ENCODE data around the gene APBB2.

Gene APBB2

DNA sequence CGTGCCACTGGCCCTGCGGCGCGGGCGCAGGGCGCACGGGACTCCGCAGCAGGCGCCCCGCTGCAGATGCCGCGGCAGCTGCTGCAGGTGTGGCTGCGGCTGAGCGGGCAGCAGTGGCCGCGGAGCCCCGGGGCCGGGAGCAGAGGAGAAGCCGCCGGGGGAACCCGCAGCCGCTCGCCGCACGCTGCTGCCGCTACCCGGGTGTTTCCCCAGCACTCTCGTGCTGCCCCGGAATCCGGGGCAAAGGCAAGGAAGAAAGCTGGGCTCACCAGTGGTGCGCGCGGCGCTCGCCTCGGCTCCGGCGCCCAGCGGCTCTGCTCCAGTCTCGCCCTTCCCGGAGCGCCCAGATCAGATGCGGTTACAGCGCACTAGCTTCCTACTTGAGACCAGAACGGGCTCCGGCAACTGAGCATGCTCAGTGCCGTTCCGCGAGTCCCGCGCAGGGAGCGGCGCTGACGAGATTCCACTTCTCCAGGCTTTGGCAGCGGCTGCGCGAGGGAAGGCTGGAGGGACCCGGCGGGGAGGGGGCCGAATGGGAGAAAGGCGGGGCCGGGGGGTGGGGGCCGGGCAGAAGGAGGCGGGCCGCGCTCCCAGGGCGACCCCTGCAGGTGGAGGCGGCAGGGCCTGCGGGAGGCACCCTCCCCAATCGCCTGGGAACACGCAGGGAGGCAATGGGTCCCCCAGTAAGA lies at the start of gene APBB2:
APBB2 (minus strand) TSS at position 407 of the 689 bp plus-strand sequence. CDS start 181,288 bp downstream, outside the sequence.
- DNase-seq (ENCODE audit: low read depth, low spot score): peak; percentile 98

DNA sequence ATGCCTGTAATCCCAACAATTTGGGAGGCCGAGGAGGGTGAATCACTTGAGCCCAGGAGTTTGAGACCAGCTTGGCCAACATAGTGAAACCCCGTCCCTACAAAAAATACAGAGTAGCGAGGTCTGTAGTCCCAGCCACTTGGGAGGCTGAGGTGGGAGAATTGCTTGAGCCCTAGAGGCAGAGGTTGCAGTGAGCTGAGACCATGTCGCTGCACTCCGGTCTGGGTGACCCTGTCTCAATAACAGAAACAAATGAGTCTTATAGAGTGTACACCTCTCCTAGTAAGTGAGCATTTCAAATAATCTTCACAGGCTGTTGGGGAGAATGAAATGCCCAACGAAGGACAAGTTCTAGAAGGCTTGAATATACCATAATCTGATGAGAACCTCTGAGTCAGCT lies 47.9 kb upstream of the APBB2 start:
- DNase-seq (ENCODE audit: low read depth, low spot score): no peak

DNA sequence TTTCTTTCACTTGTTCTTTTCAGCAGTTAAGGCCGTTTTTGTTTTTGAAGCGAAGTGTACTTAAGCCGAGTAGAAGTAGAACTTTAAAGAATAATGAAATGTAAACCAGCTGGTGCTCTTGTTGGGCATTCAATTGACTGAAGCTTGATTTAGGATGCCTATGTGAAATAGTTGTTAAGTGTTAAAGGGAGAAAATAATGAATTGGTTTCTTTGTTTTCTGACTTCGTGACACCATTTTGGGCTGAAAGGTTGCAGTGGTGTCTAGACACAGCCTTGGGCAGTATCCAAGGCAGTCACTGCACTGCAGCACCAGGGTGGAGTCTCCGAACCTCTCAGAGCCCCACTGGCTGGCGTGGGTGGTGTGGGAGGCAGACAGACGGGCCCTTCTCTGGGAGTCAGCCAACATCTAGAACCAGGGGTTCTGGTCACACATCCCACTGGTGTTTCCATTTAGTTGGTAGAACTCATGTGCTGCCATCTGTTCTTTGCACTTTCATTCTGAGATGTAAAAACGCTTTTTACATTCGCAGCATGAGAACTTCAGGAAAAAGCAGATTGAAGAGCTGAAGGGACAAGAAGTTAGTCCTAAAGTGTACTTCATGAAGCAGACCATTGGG lies 45.9 kb upstream of the APBB2 start:
- no peak for DNase-seq (ENCODE audit: low read depth, low spot score)

DNA sequence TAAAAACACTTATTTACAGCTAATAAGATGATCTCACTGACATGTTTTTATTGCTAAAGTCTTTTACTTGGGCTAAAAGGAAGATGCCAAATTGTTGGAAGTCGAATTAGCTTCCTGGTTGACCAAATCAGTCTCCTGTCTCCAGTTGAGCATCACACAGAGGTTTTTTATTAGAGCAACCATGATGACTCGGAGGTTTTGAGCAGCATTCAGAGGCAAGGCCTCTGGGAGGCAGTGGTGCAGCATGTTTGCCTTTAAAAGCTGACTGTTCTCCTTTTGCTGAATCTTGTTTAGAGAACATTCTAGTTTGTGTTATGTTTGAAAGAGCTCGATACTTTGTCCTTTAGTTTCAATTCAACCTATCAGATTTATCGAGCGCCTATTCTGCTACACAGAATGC lies 44.4 kb upstream of the APBB2 start:
- peak; percentile 64 for DNase-seq (ENCODE audit: low read depth, low spot score)

DNA sequence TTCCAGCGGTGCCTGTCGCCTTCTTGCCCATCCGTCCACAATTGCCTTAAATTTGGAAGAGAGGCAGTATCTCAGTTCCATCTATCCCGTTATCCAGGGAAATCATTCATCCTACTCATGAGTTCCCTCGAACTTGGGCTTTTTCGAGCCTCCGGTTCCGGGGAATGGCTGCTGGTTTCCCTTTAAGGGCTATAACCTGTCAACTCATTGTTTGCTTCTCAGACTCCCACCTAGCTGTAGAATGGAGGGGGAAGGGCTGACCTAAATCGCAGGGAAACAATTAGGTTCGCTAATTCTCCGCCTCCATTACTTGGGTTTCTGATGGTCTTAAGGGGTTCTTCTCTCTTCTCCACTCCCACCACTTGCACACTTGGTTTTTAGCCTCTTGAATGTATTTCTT lies 43.6 kb upstream of the APBB2 start:
- DNase-seq (ENCODE audit: low read depth, low spot score): peak; percentile 42

DNA sequence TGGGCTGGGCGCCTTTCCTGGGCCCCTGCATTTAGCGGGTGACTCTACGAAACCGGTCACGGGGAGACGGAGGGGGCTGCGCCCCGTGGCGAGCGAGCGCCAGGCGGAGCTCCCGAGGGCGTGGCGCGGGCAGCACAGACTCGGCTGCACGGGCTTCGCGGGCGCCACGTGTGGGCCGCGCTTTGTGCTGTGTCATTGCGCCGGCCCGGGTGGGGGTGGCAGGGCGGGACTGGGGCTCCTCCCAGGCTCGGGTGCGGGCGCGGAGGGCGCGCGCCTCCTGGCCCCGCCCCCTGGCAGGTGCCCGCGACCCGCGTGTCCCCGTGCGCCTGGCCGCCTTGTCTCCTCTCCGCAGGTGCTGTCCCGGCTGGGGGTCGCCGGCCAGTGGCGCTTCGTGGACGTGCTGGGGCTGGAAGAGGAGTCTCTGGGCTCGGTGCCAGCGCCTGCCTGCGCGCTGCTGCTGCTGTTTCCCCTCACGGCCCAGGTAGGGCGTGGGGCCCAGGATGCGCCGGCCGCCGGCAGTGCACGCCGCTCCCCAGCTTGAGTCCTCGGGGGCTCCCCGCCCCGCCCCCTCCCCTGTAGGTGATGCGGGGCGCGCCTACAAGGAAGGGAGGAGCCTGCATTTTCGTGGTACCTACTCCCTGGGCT lies 43.0 kb upstream of the APBB2 start:
- peak; percentile 43 for DNase-seq (ENCODE audit: low read depth, low spot score)

DNA sequence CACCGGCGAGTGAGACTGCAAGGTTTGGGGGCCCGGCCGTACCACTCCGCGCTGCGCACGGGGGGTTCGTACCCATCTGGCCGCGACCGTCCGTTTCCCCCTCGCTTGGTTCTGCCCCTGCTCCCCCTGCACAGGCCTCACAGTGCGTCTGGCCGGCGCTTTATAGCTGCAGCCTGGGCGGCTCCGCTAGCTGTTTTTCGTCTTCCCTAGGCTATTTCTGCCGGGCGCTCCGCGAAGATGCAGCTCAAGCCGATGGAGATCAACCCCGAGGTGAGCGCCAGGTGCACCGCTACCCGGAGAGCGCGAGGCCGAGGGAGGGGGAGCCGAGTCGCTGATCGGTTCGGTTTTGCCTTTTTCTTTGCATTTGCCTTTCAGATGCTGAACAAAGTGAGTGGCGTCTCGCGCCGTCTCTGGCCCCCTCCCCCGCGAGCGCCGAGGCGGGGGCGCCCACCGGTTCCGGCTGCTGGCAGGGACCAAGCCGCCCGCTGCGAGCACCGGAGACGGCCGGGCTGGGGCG lies 42.5 kb upstream of the APBB2 start, which contains the start of gene UCHL1:
UCHL1 (plus strand) TSS at position 189 of the 517 bp plus-strand sequence; CDS start at position 238, 49 bp downstream.
- peak; percentile 97 for DNase-seq (ENCODE audit: low read depth, low spot score)

DNA sequence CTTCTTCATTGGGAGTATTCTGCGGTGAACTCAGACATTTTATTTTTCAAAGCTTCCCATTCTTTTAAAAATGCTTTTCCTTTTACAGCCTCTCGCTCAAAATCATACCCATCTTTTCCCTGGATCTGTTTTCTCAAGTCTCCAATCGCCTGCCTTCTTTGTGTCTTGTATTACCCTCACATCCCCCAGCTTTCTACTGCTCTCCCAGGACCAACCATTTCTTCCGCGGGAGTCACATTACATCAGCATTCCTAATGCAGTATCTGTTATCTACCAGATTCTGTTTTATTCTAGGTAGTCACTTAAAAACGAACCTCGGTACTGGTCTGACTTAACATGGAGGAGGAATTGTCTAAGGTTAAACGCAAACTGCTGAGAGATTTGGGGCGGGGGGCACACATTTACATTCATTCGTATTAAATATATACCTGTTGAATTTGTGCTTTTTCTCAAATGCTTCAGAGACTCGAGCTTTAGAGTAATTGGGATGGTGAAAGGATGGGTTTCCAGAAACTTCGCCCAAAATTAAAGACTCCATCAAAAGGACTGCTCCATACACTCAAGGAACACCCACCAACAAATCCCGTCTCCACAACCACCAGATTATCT lies 41.9 kb upstream of the APBB2 start:
- peak; percentile 29 for DNase-seq (ENCODE audit: low read depth, low spot score)

DNA sequence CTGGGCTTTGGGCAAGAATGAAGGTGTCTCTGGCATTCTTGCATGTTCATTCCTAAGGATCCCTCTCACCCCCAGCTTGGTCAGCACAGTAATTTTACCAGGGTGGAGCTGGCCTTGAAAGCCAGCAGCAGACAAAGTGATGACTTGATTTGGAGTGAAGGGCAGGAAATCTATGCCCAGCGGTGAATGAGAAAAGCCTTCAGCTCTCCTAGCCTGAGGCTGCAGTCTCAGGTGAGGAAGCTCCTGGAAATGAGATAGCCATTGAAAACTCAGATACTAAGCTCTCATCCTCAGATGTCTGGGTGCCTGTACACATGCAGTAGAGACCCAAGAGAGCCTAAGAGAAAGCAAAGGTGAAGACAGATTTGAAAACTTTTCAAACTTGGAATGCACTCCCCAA lies 31.6 kb upstream of the APBB2 start:
- DNase-seq (ENCODE audit: low read depth, low spot score): no peak

DNA sequence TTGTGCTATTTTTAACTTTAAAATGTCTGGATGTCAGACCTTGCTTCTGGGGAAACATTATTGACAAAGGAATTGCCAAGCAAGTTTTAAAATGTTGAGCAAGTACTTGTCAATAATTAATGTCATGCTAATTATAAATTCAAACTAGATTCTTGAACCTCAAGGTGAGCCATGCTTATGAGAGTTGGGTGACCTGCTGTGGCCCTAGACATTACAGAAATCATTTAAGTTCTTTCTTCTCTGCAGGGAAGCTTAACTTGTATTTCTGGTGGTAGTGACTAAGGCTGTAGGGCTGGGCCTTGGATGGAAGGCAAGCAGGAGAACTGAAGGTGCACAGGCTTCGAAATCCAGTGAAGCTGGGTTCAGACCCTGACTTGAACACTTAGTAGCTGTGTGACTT lies 27.6 kb upstream of the APBB2 start:
- no peak for DNase-seq (ENCODE audit: low read depth, low spot score)

DNA sequence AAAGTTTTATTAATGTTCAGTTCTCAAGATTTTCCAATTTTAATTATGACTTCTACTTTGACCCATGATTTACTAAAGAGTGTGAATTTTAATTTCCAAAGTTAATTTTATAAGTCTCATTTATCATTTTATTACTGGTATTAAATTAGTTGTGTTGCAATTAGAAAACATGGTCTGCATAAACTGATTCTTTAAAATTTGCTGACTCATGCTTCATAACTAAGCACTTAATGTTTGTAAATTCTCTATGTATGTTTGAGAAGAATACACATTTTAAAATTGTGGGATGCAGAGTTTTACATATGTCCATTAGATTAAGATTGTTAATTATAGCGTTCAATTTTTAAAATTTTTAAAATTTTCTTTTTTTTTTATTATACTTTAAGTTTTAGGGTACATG lies 22.2 kb upstream of the APBB2 start:
- DNase-seq (ENCODE audit: low read depth, low spot score): no peak

DNA sequence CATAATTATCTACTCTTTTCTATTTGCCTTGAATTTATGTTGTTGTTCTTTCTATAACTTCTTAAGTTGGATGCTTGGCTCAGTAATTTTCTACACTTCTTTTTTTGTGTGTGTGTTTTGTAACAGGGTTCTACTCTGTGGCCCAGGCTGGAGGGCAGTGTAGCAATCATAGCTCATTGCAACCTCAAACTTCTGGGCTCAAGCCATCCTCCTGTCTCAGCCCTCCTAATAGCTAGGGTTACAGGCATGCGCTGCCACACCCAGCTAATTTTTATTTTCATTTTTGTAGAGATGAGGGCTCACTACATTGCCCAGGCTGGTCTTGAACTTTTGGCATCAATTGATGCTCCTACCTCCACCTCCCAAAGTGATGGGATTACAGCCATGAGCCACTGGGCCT lies 21.7 kb upstream of the APBB2 start:
- no peak for DNase-seq (ENCODE audit: low read depth, low spot score)

DNA sequence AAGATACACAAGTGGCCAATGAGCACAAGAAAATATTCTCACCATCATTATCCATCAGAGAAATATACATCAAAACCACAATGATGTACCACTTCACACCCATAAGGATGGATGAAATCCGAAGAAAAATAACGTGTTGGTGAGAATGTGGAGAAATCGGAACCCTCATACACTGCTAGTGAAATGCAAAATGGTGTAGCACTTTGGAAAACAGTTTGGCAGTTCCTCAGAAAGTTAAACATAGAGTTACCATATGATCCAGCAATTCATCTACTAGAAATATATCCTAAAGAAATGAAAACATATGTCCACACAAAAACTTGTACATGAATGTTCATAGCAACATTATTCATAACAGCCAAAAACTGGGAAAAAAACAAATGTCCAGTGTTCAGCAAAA lies 18.5 kb upstream of the APBB2 start:
- no peak for DNase-seq (ENCODE audit: low read depth, low spot score)

DNA sequence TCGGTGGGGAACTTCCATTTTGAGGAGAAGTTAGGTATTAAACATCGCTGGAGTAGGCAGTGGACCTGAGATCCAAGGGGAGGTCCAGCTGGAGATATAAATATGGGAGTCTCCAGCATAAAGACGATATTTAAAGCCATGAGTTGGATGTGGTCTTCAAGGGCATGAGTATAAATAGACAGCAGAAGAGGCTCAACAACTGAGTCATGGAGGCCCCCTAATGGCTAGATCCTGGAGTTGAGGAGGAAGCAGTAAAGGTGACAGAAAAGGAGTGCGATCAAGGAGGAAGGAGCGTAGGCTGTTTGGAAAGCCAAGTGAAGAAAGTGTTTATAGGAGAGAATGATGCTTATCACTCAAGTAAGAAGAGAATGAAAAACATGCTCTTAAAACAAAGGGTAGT lies 18.1 kb upstream of the APBB2 start:
- DNase-seq (ENCODE audit: low read depth, low spot score): peak; percentile 25

DNA sequence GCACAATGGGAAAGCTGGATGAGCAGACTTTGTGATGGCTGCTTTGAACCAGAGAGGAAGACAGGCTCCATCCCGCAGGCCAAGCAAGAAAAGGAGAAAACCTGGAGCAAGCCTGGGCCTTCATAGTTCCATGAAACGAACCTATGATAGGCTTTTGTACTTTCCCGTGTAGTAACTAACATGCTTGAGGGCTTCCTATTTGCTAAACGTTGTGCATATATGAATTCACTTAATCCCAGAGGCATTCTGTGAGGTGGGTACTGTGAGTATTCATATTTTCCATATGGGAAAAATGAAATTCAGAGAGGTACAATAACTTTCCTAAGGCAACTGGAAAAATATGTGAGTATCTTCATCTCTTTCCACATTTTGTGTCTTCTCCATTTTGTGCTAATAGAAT lies 13.6 kb upstream of the APBB2 start:
- no peak for DNase-seq (ENCODE audit: low read depth, low spot score)

DNA sequence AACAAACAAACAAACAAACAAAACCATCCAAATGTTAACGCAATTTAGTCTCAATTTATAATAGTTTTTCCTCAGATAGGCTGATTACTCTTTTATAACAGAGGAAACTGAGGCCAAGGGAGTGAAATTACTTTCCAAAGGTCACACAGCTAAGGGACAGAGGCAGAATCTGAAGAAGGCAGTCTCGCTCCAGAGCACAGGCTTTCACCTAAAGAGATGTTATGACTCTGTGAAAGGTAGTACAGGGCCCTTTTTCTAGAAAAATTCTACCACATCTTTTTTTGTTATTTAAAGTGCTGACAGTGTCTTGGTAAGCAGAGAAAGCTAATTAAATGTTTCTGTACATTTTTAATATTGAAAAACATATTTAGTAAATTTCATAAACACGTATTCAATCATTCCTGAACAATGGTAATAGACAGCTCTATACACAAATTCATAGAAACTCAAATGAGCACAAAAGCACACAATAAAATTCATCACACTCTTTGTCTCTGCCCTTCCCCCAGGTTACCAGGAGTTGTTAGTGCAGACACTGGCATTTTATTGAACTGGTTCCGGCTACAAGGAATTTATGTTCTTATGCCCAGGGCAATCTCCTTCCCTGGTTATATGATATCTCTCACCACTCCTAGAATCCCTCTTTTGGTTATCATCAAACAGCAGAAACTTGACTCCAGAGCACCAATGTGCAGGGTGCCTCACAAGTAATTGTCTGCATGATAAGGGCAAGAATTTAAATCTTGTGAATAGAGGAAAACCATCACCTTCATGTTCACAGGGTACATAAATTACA lies 7.7 kb upstream of the APBB2 start:
- no peak for DNase-seq (ENCODE audit: low read depth, low spot score)

DNA sequence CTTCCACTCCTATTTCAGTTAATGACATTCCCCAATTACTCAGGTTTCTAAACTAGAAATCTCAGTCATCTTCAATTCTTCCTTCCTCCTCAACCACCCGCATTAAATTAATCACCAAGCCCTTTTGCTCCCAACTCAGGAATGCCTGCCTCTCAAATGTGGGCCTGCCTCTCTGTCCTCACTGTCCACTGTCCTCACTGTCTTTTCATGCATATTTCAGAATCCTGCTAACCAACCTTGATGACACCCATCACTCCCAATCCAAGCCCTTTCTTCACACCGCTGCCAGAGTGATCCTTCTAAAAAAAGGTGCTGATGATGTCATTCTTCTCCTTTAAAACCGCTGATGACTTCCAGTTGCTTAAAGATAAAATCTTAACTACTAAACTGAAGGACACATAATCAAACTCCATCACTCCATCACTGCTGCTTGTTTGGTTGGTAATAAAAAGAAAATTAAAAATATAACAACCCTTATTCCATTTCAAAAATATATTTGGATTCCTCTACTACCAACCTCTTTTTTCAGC lies 5.1 kb upstream of the APBB2 start:
- no peak for DNase-seq (ENCODE audit: low read depth, low spot score)

DNA sequence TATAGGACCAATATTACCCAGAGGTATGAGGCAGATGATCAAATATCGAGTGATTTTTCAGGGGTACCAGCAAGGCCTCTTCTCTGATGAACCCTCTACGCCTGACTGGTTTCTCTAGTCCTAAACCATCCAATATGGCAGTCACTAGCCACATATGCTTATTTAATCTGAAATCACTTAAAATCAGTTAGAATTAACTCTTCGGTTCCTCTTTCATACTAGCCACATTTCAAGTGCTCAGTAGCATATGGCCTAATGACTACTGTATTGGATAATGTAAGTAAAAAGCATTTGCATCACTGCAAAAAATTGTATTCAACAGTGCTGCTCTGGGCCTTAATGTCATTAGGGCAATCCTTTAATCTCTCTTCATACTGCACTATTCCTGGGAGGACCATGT lies 4.4 kb upstream of the APBB2 start:
- no peak for DNase-seq (ENCODE audit: low read depth, low spot score)

DNA sequence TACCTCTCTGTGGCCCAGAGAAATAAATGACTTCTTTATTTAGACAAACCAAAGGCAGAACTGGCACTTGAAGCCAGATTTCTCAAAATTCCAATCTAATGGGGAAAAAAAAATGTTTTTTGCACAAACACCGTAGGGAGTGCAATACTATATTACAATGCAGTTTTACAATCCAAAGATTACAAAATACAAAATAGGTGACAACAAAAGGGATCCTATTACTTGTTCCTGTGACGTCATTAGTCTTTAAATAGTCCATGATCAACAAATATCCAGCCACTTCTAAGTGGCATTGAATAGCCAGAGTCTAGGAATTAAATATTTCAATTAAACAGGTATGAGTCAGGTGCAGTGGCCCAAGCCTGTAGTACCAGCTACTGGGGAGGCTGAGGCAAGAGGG lies 3.0 kb upstream of the APBB2 start:
- DNase-seq (ENCODE audit: low read depth, low spot score): no peak

DNA sequence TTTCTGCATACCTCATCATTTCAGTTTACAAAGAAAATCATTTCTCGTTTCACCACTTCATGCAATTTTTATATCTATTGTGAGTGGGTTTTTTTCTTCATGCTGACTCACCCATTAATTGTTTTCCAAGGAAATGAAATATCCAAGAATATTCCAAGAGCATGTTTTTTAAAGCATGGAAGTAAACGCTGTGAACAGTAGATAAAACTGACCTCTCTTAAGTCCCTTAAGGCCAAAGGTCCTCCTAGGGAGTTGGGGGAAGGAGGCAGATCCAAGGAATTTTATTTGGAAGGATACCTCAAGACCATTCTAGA lies 2.6 kb upstream of the APBB2 start:
- no peak for DNase-seq (ENCODE audit: low read depth, low spot score)

DNA sequence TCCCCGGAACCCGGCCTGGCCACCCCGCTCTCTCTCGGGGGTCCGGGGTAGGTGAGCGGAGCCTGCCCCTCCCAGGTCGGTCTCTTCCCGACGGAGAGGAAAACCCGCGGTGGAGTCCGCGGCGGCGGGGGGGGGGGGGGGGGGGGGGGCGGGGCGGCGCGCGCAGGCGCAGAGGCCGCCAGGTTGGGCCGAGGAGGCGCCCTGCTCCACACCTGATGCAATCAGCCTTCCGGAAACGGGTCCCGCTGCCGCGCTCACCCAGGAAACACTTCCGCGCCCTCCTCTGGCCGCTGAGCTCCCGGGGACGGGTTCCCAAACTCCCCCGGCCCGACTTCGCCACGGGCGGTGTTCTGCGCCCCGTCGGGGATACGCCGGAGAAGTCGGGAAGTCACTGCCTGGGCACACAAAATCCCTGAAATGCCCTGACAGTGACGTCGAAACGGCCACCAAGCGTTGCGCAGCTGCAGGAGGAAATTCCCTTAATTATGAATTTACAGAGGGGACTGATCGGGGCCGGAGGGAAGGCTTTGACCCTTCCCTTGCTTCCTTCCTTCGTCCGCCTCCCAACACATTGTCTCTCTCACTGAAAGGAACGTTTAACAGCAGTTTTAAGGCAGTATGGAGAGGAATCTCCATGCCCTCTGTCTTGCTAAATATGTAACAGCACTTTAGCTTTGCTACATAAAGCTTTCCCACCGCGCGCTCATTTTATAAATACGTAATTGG lies 2.1 kb upstream of the APBB2 start:
- peak; percentile 88 for DNase-seq (ENCODE audit: low read depth, low spot score)
